ENCODE results near the gene TMEM221.
"Not testable (repeated sequence)": the region's sequence is repeated elsewhere in the genome, so short reads cannot be mapped to it uniquely, and the experiment has no call there.

Gene TMEM221

GRCh38 chr19:17475541-17476115 is 27.2 kb upstream of the TMEM221 start:
- Mint-ChIP-seq H3K9me3 (no peaks in the 10 kb centered on the region), H3K4me1 (peaks cover 31% of the 10 kb centered on the region), H3K4me3 (no peak overlapping the region), H3K27ac (no peak overlapping the region), H3K27me3 (ENCODE audit: low read depth, poor library complexity) (peaks cover 3% of the 10 kb centered on the region), H3K36me3 (ENCODE audit: low read depth) (peaks cover 4% of the 10 kb centered on the region)
- TF ChIP-seq, protein P1, sequence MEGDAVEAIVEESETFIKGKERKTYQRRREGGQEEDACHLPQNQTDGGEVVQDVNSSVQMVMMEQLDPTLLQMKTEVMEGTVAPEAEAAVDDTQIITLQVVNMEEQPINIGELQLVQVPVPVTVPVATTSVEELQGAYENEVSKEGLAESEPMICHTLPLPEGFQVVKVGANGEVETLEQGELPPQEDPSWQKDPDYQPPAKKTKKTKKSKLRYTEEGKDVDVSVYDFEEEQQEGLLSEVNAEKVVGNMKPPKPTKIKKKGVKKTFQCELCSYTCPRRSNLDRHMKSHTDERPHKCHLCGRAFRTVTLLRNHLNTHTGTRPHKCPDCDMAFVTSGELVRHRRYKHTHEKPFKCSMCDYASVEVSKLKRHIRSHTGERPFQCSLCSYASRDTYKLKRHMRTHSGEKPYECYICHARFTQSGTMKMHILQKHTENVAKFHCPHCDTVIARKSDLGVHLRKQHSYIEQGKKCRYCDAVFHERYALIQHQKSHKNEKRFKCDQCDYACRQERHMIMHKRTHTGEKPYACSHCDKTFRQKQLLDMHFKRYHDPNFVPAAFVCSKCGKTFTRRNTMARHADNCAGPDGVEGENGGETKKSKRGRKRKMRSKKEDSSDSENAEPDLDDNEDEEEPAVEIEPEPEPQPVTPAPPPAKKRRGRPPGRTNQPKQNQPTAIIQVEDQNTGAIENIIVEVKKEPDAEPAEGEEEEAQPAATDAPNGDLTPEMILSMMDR (IDR thresholded peaks at IDR 0.05) = no peak
- no peak for DNase-seq

GRCh38 chr19:17475011-17475540 is 26.6 kb upstream of the TMEM221 start:
- not testable (repeated sequence) for H3K4me3 Mint-ChIP-seq; H3K9me3 Mint-ChIP-seq; DNase-seq; H3K36me3 Mint-ChIP-seq (ENCODE audit: low read depth); H3K27me3 Mint-ChIP-seq (ENCODE audit: low read depth, poor library complexity); H3K27ac Mint-ChIP-seq
- peaks cover 31% of the 10 kb centered on the region for H3K4me1 Mint-ChIP-seq

DNA sequence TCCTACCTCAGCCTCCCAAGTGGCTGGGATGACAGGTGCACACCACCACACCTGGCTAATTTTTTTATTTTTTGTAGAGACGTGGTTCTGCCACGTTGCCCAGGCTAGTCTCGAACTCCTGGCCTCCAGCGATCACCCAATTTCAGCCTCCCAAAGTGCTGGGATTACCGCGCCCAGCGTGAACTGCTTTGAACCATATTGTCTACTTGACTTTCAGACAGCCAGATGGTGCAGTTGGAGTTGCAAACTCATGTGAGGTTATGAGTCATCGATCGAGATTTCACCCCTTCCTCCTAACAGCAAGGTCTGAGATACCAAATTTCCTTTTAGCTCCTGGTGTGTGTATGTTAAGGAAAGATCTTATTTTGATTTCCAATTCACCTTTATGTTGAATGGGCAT is 24.6 kb upstream of the TMEM221 start:
- peaks cover 3% of the 10 kb centered on the region for H3K27me3 Mint-ChIP-seq (ENCODE audit: low read depth, poor library complexity)
- peaks cover 4% of the 10 kb centered on the region for H3K36me3 Mint-ChIP-seq (ENCODE audit: low read depth)
- peak overlapping the region; percentile 62 for H3K4me3 Mint-ChIP-seq
- no peaks in the 10 kb centered on the region for H3K9me3 Mint-ChIP-seq
- H3K4me1 Mint-ChIP-seq = peaks cover 36% of the 10 kb centered on the region
- no peak overlapping the region for H3K27ac Mint-ChIP-seq
- TF ChIP-seq, protein P1 (IDR thresholded peaks at IDR 0.05) = no peak
- no peak for DNase-seq

- Mint-ChIP-seq H3K4me3 (peak overlapping the region; percentile 93), H3K27me3 (ENCODE audit: low read depth, poor library complexity) (peaks cover 3% of the 10 kb centered on the region), H3K4me1 (peaks cover 50% of the 10 kb centered on the region), H3K9me3 (no peaks in the 10 kb centered on the region), H3K36me3 (ENCODE audit: low read depth) (peaks cover 4% of the 10 kb centered on the region), H3K27ac (no peak overlapping the region)
- TF ChIP-seq, protein P1 (IDR thresholded peaks at IDR 0.05) = no peak
- no peak for DNase-seq
Observed at GRCh38 chr19:17471410-17472125, 23.1 kb upstream of the TMEM221 start.

DNA sequence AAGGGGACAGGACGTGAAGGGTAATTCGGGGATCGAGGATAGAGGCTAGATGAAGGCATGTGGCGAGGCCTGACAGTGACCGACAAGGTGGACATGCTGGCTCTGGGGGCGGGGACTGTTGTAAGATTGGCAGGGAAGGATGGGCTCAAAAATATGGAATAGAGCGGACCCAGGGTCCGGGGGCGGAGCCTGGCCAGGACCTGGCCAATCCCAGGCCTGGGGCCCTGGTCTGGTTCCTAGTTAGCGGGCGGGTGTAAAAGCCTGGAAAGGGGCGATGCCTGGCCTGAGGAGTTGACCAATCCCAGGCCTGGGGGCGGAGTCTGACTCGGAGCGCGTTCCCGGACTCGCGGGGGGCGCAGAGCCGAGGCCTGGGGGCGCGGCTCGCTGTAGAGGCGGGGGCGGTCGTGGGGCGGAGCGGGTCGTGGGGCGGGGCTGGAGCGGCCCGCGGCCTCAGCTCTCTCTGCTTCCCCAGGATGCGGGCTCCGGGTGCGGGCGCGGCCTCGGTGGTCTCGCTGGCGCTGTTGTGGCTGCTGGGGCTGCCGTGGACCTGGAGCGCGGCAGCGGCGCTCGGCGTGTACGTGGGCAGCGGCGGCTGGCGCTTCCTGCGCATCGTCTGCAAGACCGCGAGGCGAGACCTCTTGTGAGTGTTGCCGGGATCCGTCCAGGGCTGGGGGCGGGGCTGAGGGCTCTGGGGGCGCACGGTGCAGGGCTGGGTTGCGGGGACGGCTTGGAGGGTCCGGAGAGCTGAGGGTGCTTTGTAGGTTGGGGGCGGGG is 21.8 kb upstream of the TMEM221 start, which contains the start of gene SLC27A1:
Gene SLC27A1 (plus strand): TSS at position 457 of the 774 bp plus-strand sequence. CDS start 17 bp downstream, at position 474.
- Mint-ChIP-seq H3K9me3 (no peaks in the 10 kb centered on the region), H3K27me3 (ENCODE audit: low read depth, poor library complexity) (peaks cover 12% of the 10 kb centered on the region), H3K4me1 (peaks cover 53% of the 10 kb centered on the region), H3K4me3 (peak within 1 kb of the TSS; percentile 93), H3K36me3 (ENCODE audit: low read depth) (peaks cover 4% of the 10 kb centered on the region), H3K27ac (peak within 1 kb of the TSS; percentile 99)
- TF ChIP-seq, protein P1 (IDR thresholded peaks at IDR 0.05) = no peak
- peak; percentile 99 for DNase-seq

DNA sequence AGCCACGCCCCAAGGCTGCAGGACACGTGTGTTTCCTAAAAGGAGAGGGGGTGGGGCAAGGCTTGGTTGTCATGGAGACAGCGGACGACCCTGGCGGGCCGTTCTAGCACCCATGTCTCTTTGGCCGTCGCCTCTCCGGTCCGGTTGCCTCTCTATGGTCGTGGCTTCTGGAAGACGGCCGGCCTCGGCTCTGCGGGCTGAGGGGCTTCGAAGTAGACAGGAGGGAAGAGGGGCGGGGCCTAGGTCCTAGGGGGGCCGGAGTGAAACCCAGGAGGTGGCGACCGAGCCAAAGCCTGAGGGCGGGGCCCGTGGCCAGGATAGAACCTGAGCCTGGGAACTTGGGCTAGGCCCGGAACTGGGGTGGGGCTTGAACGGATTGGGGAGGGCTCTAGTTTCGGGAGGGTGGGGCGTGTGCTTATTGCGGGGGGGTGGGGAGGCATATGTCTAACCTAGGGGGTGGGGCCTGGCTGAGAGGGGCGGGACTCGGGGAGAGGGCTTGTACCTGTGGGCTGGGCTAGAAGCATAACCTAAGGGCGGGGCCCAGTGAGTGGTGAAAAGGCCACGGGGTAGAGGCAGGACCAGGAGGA is 21.1 kb upstream of the TMEM221 start:
- DNase-seq = peak; percentile 95
- TF ChIP-seq, protein P1 (IDR thresholded peaks at IDR 0.05) = no peak
- Mint-ChIP-seq H3K4me3 (peak overlapping the region; percentile 93), H3K36me3 (ENCODE audit: low read depth) (peaks cover 4% of the 10 kb centered on the region), H3K27ac (peak overlapping the region; percentile 99), H3K4me1 (peaks cover 51% of the 10 kb centered on the region), H3K9me3 (no peaks in the 10 kb centered on the region), H3K27me3 (ENCODE audit: low read depth, poor library complexity) (peaks cover 17% of the 10 kb centered on the region)

Measured in nephron progenitor cell (in vitro differentiated cells).